ENCODE data around the gene MIPOL1.

MIPOL1 gene

DNA sequence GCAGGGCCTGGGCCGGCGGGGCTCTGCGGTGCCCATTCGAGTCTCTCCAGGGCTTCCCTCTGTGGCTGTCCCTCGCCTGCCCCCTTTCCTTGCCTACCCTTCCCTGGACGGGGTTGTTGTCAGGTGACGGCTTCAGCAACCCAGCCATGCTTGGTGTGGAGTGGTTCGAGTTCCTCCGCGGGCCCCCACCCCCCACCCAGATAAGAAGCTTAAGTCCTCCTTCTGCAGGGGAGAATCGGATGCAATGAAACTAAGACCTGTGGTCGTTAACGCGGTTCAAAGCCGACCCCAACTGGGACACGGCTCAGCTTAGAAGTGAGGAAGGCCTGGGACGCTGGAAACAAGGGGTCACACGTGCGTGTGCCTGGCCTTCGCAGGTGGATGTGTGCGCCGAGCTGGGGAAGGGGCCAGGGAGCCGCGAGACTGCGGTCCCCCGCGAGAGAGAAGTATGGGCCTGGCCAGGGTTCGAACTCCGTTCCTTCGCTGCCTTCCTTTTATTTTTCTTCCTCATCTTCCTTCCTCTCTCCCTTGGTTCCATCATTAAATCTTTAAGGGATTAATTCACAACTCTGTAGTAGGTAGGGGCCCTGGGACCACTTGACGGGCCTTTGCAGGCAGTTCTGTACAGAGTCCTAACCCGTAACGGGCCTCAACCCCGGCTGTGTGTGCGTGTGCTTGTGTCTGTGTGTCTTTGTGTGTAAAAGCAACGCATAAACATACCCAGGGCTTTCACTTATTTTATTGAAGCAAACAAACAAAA is 401.2 kb downstream of the MIPOL1 start:
- in situ Hi-C loops (cut with HindIII; ENCODE audit: low sequenced_read_pairs): no loop called here
- no peak overlapping the region for H3K4me3 ChIP-seq (ENCODE audit: low read depth, low read length)
- TF ChIP-seq, protein P1, sequence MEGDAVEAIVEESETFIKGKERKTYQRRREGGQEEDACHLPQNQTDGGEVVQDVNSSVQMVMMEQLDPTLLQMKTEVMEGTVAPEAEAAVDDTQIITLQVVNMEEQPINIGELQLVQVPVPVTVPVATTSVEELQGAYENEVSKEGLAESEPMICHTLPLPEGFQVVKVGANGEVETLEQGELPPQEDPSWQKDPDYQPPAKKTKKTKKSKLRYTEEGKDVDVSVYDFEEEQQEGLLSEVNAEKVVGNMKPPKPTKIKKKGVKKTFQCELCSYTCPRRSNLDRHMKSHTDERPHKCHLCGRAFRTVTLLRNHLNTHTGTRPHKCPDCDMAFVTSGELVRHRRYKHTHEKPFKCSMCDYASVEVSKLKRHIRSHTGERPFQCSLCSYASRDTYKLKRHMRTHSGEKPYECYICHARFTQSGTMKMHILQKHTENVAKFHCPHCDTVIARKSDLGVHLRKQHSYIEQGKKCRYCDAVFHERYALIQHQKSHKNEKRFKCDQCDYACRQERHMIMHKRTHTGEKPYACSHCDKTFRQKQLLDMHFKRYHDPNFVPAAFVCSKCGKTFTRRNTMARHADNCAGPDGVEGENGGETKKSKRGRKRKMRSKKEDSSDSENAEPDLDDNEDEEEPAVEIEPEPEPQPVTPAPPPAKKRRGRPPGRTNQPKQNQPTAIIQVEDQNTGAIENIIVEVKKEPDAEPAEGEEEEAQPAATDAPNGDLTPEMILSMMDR (IDR thresholded peaks at IDR 0.05; ENCODE audit: low read depth, low read length): no peak

DNA sequence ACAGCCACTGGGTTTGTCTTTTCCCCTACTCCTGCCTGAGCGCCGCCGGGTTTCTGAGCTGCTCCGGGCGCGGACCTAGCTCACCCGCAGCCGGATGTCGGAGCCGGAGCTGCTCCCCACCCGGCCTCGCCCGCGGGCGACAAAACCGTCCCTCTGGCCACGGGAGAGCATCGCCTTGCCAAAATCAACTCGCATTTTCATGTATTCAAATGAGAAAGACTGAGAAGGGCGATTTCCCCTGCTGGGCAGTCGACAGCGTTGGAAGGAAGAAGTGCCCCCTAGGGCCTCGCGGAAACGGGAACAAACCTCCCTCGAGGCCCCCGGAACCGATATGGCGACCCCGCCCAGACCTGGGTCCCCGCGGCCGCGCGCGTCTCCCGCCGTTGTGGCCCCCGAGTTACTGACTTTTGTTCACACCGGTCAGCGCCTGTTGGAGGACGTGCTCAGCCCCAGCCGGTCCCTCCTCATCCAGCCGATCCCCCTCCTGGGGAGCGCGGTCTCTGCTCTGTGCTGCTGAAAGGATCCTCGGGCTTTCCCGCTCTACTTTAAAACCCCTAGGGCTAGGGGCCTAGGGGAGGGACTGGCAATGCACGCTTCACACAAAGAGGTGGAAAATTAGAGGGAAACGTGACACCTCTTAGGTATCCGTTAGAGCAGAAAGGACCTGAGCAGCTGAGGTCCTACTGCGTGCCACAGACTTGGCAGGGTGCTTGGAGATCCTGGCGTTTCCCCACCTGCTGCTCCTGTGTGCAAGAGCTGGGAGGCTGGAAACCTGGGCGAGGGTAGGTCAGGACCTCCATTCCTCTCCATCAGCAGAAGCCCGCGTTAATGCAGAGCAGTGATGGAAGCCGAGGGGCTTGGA is 402.0 kb downstream of the MIPOL1 start:
- in situ Hi-C loops (cut with HindIII; ENCODE audit: low sequenced_read_pairs): no loop called here
- DNase-seq (ENCODE audit: low read depth, low spot score): no peak
- no peak overlapping the region for H3K4me3 ChIP-seq (ENCODE audit: low read depth, low read length)
- TF ChIP-seq, protein P1 (IDR thresholded peaks at IDR 0.05; ENCODE audit: low read depth, low read length): no peak

More for the DNA sequence above, 401.2 kb downstream of the MIPOL1 start:
- no peak for DNase-seq (ENCODE audit: low read depth, low spot score)

- TF ChIP-seq, protein P1 (IDR thresholded peaks at IDR 0.05; ENCODE audit: low read depth, low read length): no peak
- no peak overlapping the region for H3K4me3 ChIP-seq (ENCODE audit: low read depth, low read length)
- no peak for DNase-seq (ENCODE audit: low read depth, low spot score)
- in situ Hi-C loops (cut with HindIII; ENCODE audit: low sequenced_read_pairs): no loop called here
Observed at GRCh38 chr14:37600880-37601741, 403.4 kb downstream of the MIPOL1 start.

DNA sequence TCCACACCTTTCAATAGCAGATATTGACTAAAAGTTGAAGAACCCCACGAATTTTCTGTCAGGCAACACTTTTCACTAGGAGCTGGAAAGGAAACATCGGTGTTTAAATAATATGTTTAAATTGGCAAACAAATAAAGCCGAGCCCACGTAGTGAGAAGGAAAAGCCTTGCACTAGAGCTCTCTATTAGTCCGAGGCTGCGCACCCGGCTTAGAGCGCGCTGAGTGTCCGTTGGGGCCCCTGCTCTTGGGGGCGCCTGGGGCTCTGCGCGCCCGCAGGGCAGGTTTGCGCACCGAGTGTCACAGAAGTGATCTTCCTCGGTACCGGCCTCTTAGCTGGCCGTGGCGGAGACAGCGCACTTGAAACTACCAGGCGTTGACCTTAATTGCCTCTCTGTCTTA is 404.1 kb downstream of the MIPOL1 start:
- TF ChIP-seq, protein P1 (IDR thresholded peaks at IDR 0.05; ENCODE audit: low read depth, low read length): no peak
- in situ Hi-C loops (cut with HindIII; ENCODE audit: low sequenced_read_pairs): no loop called here
- H3K4me3 ChIP-seq (ENCODE audit: low read depth, low read length): no peak overlapping the region
- no peak for DNase-seq (ENCODE audit: low read depth, low spot score)
